Smooth muscle cell (in vitro differentiated cells): Measurements from ENCODE around the gene CCDC88B. TPM values are rescaled to one million over a fixed set of nuclear protein-coding genes. Genes with fewer than 3 reads are reported as not detected.

Experiments
- DNase-seq: peaks from one replicate; lab custom pipeline; 2025; ENCODE audit not compliant: unreplicated experiment; lab: John Stamatoyannopoulos, UW
- H2AFZ ChIP-seq: fragments of 200-600 bp; sonication (generic); 2 replicates; pipeline ENCODE4 v1.6.0; 2016; ENCODE audit warnings: antibody characterized with exemption, low read depth, mild to moderate bottlenecking
- H3F3A ChIP-seq: fragments of 200-600 bp; sonication (generic); 2 replicates; pipeline ENCODE4 v1.6.0; 2017; ENCODE audit warnings: antibody characterized with exemption, low read depth
- H3K27ac ChIP-seq: fragments of 200-600 bp; sonication (generic); 2 replicates; pipeline ENCODE4 v1.5.1; 2016; ENCODE audit warnings: low read depth, mild to moderate bottlenecking
- H3K27me3 ChIP-seq: fragments of 200-600 bp; sonication (generic); 2 replicates; pipeline ENCODE4 v1.6.1; 2016; ENCODE audit warnings: low read depth, mild to moderate bottlenecking
- H3K36me3 ChIP-seq: fragments of 200-600 bp; sonication (generic); 2 replicates; pipeline ENCODE4 v1.5.1; 2016; ENCODE audit warnings: low read depth
- H3K4me1 ChIP-seq: fragments of 200-600 bp; sonication (generic); 2 replicates; pipeline ENCODE4 v1.5.1; 2016; ENCODE audit warnings: low read depth
- H3K4me2 ChIP-seq: fragments of 200-600 bp; sonication (generic); 2 replicates; pipeline ENCODE4 v1.6.0; 2016; ENCODE audit warnings: mild to moderate bottlenecking
- H3K4me3 ChIP-seq: fragments of 200-600 bp; sonication (generic); 2 replicates; pipeline ENCODE4 v1.5.1; 2016; ENCODE audit warnings: mild to moderate bottlenecking
- H3K79me2 ChIP-seq: fragments of 200-600 bp; sonication (generic); 2 replicates; pipeline ENCODE4 v1.6.0; 2016; ENCODE audit warnings: low read depth, mild to moderate bottlenecking
- H3K9ac ChIP-seq: fragments of 200-600 bp; sonication (generic); 2 replicates; pipeline ENCODE4 v1.6.0; 2016; ENCODE audit warnings: low read depth
- H3K9me3 ChIP-seq: fragments of 200-600 bp; sonication (generic); replicated peaks from 2 replicates; pipeline ENCODE4 v1.5.1; 2016; ENCODE audit warnings: low read depth
- H4K20me1 ChIP-seq: fragments of 200-600 bp; sonication (generic); 2 replicates; pipeline ENCODE4 v1.6.0; 2016; ENCODE audit warnings: low read depth
- CTCF ChIP-seq: fragments of 200-600 bp; sonication (generic); IDR thresholded peaks from 2 replicates; pipeline ENCODE4 v1.5.1; 2017; ENCODE audit warnings: borderline replicate concordance, mild to moderate bottlenecking, antibody characterized with exemption; ENCODE audit not compliant: insufficient read depth, poor library complexity, severe bottlenecking
- WGBS: methylation state at CpG from one replicate; pipeline ENCODE4 v1.1.7; 2016; ENCODE audit warnings: low lambda C conversion rate; 5-methylcytosine and 5-hydroxymethylcytosine counted together
- polyA plus RNA-seq: library from polyadenylated mRNA; unstranded; fragments of >200 nt; fragmentation: Nextera tagmentation; extraction: Ambion mirVana; gene quantifications from 2 replicates; pipeline ENCODE4 v1.2.1, GENCODE V29; 2016
- total RNA-seq: library from RNA; depleted of rRNA; stranded (reverse); fragments of >200 nt; gene quantifications from 2 replicates; pipeline ENCODE4 v1.2.3, GENCODE V29; 2014

The CCDC88B gene
- total and polyA plus RNA-seq, 2 experiments from 2014 or later: 0.22 to 2.2 TPM

DNA sequence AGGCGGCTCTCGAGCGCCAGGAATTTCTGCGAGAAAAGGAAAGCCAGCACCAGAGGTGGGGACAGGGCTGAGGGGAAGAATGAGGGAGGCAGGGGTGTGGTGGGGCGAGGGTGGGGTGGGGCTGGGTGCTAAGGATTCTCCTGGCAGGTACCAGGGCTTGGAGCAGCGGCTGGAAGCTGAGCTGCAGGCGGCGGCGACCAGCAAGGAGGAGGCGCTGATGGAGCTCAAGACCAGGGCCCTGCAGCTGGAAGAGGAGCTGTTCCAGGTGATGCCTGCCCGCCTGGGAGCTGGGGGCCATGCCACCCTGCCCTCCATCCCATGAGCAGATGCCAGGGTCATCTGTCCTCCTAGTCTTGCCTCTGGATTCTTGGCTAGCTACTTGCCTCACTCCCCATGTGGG, 9.4 kb downstream of the CCDC88B start:
- no peaks in the 10 kb centered on the region for H3K36me3 ChIP-seq
- no peak overlapping the region for H3K4me2 ChIP-seq
- no peaks in the 10 kb centered on the region for H3F3A ChIP-seq
- H3K27me3 ChIP-seq: no peaks in the 10 kb centered on the region
- H3K9me3 ChIP-seq: no peaks in the 10 kb centered on the region
- H3K9ac ChIP-seq: no peak overlapping the region
- no peaks in the 10 kb centered on the region for H3K4me1 ChIP-seq
- no peak overlapping the region for H3K27ac ChIP-seq
- no peak overlapping the region for H2AFZ ChIP-seq
- H3K79me2 ChIP-seq: no peaks in the 10 kb centered on the region
- WGBS: 88% methylated on average over 11 of the region's 11 CpGs
- TF ChIP-seq CTCF: no peak
- H3K4me3 ChIP-seq: no peak overlapping the region
- no peaks in the 10 kb centered on the region for H4K20me1 ChIP-seq
- DNase-seq: no peak

- Histone ChIP-seq H3K4me3 (no peak overlapping the region), H2AFZ (no peak overlapping the region), H3K4me1 (peaks cover 6% of the 10 kb centered on the region), H3F3A (peaks cover 8% of the 10 kb centered on the region), H3K9ac (no peak overlapping the region), H3K27ac (no peak overlapping the region), H3K4me2 (no peak overlapping the region), H3K79me2 (no peaks in the 10 kb centered on the region), H4K20me1 (no peaks in the 10 kb centered on the region), H3K9me3 (no peaks in the 10 kb centered on the region), H3K27me3 (no peaks in the 10 kb centered on the region), H3K36me3 (no peaks in the 10 kb centered on the region)
- no peak for TF ChIP-seq CTCF
- no peak for DNase-seq
- WGBS: 93% methylated on average over 17 of the region's 18 CpGs
These were observed 11.2 kb downstream of the CCDC88B start for GRCh38 chr11:64351136-64351631.

DNA sequence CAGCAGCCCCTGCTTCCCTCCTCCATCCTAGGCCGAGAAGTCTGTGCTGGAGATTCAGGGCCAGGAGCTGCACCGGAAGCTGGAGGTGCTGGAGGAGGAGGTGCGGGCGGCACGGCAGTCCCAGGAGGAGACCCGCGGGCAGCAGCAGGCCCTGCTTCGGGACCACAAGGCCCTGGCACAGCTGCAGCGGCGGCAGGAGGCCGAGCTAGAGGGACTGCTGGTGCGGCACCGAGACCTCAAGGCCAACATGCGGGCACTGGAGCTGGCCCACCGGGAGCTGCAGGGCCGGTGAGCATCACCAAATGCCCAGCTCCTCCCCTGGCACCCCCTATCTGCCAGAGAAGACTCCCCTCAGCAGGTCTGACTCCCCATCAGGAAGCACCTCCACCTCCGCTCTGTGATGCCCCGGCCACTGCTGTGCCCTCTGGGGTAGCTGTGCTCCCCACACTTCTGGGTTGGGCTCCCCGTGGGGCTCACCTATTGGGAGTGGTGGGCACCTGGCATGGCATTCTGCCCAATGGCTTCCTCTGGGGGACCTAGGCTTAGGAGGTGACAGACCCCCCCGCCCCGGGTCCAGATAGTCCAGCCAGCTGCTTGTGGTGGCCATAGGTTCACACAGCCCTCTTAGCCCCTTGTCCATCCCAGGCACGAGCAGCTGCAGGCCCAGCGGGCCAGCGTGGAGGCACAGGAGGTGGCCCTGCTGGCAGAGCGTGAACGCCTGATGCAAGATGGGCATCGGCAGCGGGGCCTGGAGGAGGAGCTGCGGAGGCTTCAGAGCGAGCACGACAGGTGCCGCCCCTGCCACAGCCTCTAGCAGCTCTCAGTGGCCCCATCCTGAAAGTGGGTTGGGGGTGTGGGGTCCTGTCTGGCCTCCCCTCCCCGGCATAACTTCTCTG, 12.3 kb downstream of the CCDC88B start:
- no peak for DNase-seq
- H3K27me3 ChIP-seq: no peaks in the 10 kb centered on the region
- peaks cover 9% of the 10 kb centered on the region for H3K4me1 ChIP-seq
- no peak for TF ChIP-seq CTCF
- no peak overlapping the region for H3K4me2 ChIP-seq
- H2AFZ ChIP-seq: no peak overlapping the region
- no peak overlapping the region for H3K9ac ChIP-seq
- H3K9me3 ChIP-seq: no peaks in the 10 kb centered on the region
- WGBS: 96% methylated on average over 33 of the region's 33 CpGs
- no peaks in the 10 kb centered on the region for H3K36me3 ChIP-seq
- H3F3A ChIP-seq: peaks cover 8% of the 10 kb centered on the region
- H4K20me1 ChIP-seq: no peaks in the 10 kb centered on the region
- H3K79me2 ChIP-seq: no peaks in the 10 kb centered on the region
- H3K27ac ChIP-seq: no peak overlapping the region
- no peak overlapping the region for H3K4me3 ChIP-seq
